Measurements from ENCODE around the gene CILP2. TPM values are rescaled to one million over a fixed set of nuclear protein-coding genes. Genes with fewer than 3 reads are reported as not detected.

Gene CILP2
- total and polyA plus RNA-seq, 2 of the 4 experiments (the other 2 are of a cell fraction): 0.18 to 0.87 TPM

GRCh38 chr19:19575411-19575810 lies 37.3 kb downstream of the CILP2 start:
- POLR2A ChIA-PET (ENCODE audit: unreplicated experiment): no interaction called here
- H3K27ac ChIP-seq (ENCODE audit: insufficient read depth, low read length): no peak overlapping the region
- ATAC-seq (ENCODE audit: low read depth): no peak
- H2AK9ac ChIP-seq (replicated peaks; ENCODE audit: low read depth, low read length, poor library complexity): no peak overlapping the region
- H3K18ac ChIP-seq (ENCODE audit: low read depth, low read length): no peak overlapping the region
- no peak overlapping the region for H3K56ac ChIP-seq (ENCODE audit: extremely low read depth, insufficient read depth, low read length)
- CTCF ChIA-PET: no interaction called here
- H4K8ac ChIP-seq (ENCODE audit: low read depth in 2 of 2, low read length in 2 of 2): no peak overlapping the region
- no peaks in the 10 kb centered on the region for H4K20me1 ChIP-seq (ENCODE audit: insufficient read depth, low read length)
- no peaks in the 10 kb centered on the region for H3K79me1 ChIP-seq (ENCODE audit: low read depth in 1 of 2, low read length in 2 of 2)
- no peak overlapping the region for H3K4ac ChIP-seq (ENCODE audit: low read depth, low read length)
- no peaks in the 10 kb centered on the region for H3K36me3 ChIP-seq (ENCODE audit: control insufficient read depth, insufficient read depth, low read length)
- no peaks in the 10 kb centered on the region for H3K9me3 ChIP-seq (ENCODE audit: control insufficient read depth, insufficient read depth, low read length)
- no peak overlapping the region for H3K4me2 ChIP-seq (ENCODE audit: low read depth, low read length)
- no peak overlapping the region for H3K14ac ChIP-seq (replicated peaks; ENCODE audit: low read depth, low read length)
- 57% methylated on average over 3 of the region's 6 CpGs; no CpG with 5 or more reads in 1 of the 2 experiments for WGBS, 2 experiments (ENCODE audit: extremely low coverage in 2 of 2, insufficient read length in 1 of 2)
- no peak overlapping the region for H3K23ac ChIP-seq (ENCODE audit: low read depth, low read length)
- dilution Hi-C loops (cut with HindIII; ENCODE audit: low sequenced_read_pairs, unreplicated experiment): no loop called here
- no peak for TF ChIP-seq POLR2A (IDR thresholded peaks at IDR 0.05; ENCODE audit: low read depth, low read length)
- TF ChIP-seq CEBPB (IDR thresholded peaks at IDR 0.05; ENCODE audit: low read depth, low read length): no peak
- no peak for TF ChIP-seq ELK1 (IDR thresholded peaks at IDR 0.05; ENCODE audit: borderline replicate concordance, low read depth, low read length)
- no peak for TF ChIP-seq RCOR1 (IDR thresholded peaks at IDR 0.05; ENCODE audit: insufficient replicate concordance, low read length)
- TF ChIP-seq CHD1 (IDR thresholded peaks at IDR 0.05; ENCODE audit: low read depth, low read length): no peak
- TF ChIP-seq SMC3 (IDR thresholded peaks at IDR 0.05; ENCODE audit: low read depth, low read length): no peak
- no peak for TF ChIP-seq FOS (IDR thresholded peaks at IDR 0.05; ENCODE audit: low read depth, low read length)
- TF ChIP-seq MXI1 (IDR thresholded peaks at IDR 0.05; ENCODE audit: borderline replicate concordance, low read depth, low read length): no peak
- TF ChIP-seq NFE2L2 (IDR thresholded peaks at IDR 0.05; ENCODE audit: low read depth, low read length): no peak
- no peak for TF ChIP-seq RFX5 (IDR thresholded peaks at IDR 0.05; ENCODE audit: low read depth, low read length)
- TF ChIP-seq CTCF (conservative IDR thresholded peaks at IDR 0.05; ENCODE audit: low read depth, low read length): no peak
- no peak for TF ChIP-seq BHLHE40 (IDR thresholded peaks at IDR 0.05; ENCODE audit: low read depth, low read length)
- no peak for TF ChIP-seq USF2 (IDR thresholded peaks at IDR 0.05; ENCODE audit: low read depth, low read length)
- TF ChIP-seq RAD21 (IDR thresholded peaks at IDR 0.05; ENCODE audit: low read length): no peak
- TF ChIP-seq MAZ (IDR thresholded peaks at IDR 0.05; ENCODE audit: borderline replicate concordance, low read depth, low read length): no peak
- no peak for TF ChIP-seq MAFK (IDR thresholded peaks at IDR 0.05; ENCODE audit: low read depth, low read length)
- no peak overlapping the region for H3K4me3 ChIP-seq (ENCODE audit: insufficient read depth, low read depth, low read length)
- no peak overlapping the region for H4K91ac ChIP-seq (ENCODE audit: insufficient read depth, low read depth, low read length)
- H2AFZ ChIP-seq (replicated peaks; ENCODE audit: low read length, poor library complexity): peak overlapping the region; percentile 46
- H3K9me1 ChIP-seq (ENCODE audit: insufficient read depth, low read length): no peaks in the 10 kb centered on the region
- H2BK20ac ChIP-seq (ENCODE audit: low read depth, low read length): no peak overlapping the region
- H2BK15ac ChIP-seq (ENCODE audit: low read depth, low read length): no peak overlapping the region
- in situ Hi-C loops (cut with MboI; ENCODE audit: low sequenced_read_pairs): no loop called here
- no peak overlapping the region for H2AK5ac ChIP-seq (ENCODE audit: low read depth, low read length)
- no peak overlapping the region for H3K9ac ChIP-seq (ENCODE audit: low read depth, low read length)
- no peaks in the 10 kb centered on the region for H3K27me3 ChIP-seq (ENCODE audit: control insufficient read depth, insufficient read depth, low read length)
- DNase-seq: no peak
- no peak overlapping the region for H2BK5ac ChIP-seq (ENCODE audit: low read depth, low read length, poor library complexity, severe bottlenecking)
- no TSS peak for BruUV-seq (replicated peaks)
- intact Hi-C loops (cut with micrococcal nuclease): no loop called here
- no peaks in the 10 kb centered on the region for H3K4me1 ChIP-seq (ENCODE audit: control insufficient read depth, insufficient read depth, low read length)
- no peak overlapping the region for H2BK120ac ChIP-seq (ENCODE audit: low read depth, low read length)
- no peak overlapping the region for H4K5ac ChIP-seq (ENCODE audit: low read depth, low read length)

Data from IMR-90 (cell line).